Left lung (tissue), 10 donors: ENCODE measurements around the gene SMC4. TPM values are rescaled to one million over a fixed set of nuclear protein-coding genes. Genes with fewer than 3 reads are reported as not detected.

Experiments used
- ATAC-seq: fragments of 200-7000 bp; cut with Tn5 transposase; one replicate; pipeline ENCODE4 v1.9.1; 2020; ENCODE audit warnings: moderate library complexity
- DNase-seq, 4 donors: peaks; one replicate each; pipeline ENCODE4 v3.0.0-alpha.2; 2013 to 2020
- H3K27ac ChIP-seq, 2 donors: fragments of 200-600 bp; sonication (generic) in 1 of 2; one replicate each; pipeline versions ENCODE4 v1.5.0 to v1.8.0; 2020 to 2021
- H3K27me3 ChIP-seq, 2 donors: fragments of 200-600 bp; sonication (generic) in 1 of 2; one replicate each; pipeline versions ENCODE4 v1.5.0 to v1.8.0; 2020 to 2021
- H3K36me3 ChIP-seq, 2 donors: fragments of 200-600 bp; sonication (generic) in 1 of 2; one replicate each; pipeline versions ENCODE4 v1.5.0 to v1.8.0; 2020 to 2021
- H3K4me1 ChIP-seq, 2 donors: fragments of 200-600 bp; one replicate each; pipeline ENCODE4 v1.8.0; 2021
- H3K4me3 ChIP-seq, 2 donors: fragments of 200-600 bp; sonication (generic) in 1 of 2; one replicate each; pipeline versions ENCODE4 v1.5.0 to v1.8.0; 2020 to 2021; ENCODE audit warnings: mild to moderate bottlenecking in 1 of 2
- H3K9me3 ChIP-seq, 2 donors: fragments of 200-600 bp; sonication (generic) in 1 of 2; one replicate each; pipeline versions ENCODE4 v1.5.0 to v1.8.0; 2020 to 2021
- intact Hi-C, 2 donors: fragments of 100-400 bp; cut with DNase I; formaldehyde crosslinking; loops; one replicate each; pipeline versions ENCODE4 v1.11.2 to v1.14.2; 2022
- polyA plus RNA-seq, 6 donors: library from polyadenylated mRNA; unstranded; fragments of 120-200 nt; gene quantifications; one replicate each; pipeline ENCODE4 v1.2.1, GENCODE V29; 2013; ENCODE audit not compliant: insufficient read length in 6 of 6
- total RNA-seq, 2 donors: library from RNA; stranded (reverse); fragmentation: NEBNext Ultra II Directional; extraction: Animal tissue kit (Norgen Biotek cat#: 25700); gene quantifications; one replicate each; pipeline ENCODE4 v1.2.1, GENCODE V29; 2021
- TF ChIP-seq, protein P1 (sequence below), 2 donors: fragments of 200-600 bp; sonication (generic) in 1 of 2; IDR thresholded peaks; one replicate each; pipeline versions ENCODE4 v1.5.0 to v1.8.0; 2021; ENCODE audit warnings: antibody characterized with exemption in 2 of 2
- donor health status: DM: no; HTN: yes; CAD: no.
- donor health status: DM: no; HTN: no; CAD: no.

SMC4 gene
- total and polyA plus RNA-seq, 8 donors: 68.6 to 224 (median 142) TPM

DNA sequence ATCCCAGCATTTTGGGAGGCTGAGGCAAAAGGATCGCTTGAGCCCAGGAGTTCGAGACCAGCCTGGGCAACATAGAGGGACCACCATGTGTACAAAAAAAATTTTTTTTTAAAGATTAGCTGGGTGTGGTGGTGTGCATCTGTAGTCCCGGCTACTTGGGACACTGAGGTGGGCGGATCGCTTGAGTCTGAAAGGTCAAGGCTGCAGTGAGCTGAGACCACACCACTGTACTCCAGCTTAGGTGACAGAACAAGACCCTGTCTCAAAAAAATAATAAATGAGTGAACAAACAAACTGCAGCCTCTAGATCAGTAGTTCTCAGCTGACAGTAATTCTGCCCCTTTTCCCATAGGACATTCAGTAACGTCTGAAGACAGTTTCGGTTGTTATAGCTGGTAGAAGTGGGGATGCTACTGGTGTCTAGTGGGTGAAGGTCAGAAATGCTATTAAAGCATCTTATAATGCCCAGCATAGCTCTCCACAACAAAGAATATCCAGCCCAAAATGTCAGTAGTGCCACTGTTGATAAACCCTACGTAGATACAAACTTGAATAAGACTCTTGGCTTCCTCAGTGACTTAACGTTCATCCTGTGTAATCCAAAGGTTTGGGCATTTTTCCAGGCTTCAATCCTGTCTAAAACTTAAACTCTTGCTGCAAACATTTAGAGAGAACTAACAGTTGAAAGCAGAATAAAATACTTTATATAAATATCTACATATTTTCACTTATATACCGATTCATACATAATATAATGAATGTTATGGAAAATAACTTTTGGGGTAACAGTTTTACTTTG lies 10.6 kb downstream of the SMC4 start:
- TF ChIP-seq, protein P1, sequence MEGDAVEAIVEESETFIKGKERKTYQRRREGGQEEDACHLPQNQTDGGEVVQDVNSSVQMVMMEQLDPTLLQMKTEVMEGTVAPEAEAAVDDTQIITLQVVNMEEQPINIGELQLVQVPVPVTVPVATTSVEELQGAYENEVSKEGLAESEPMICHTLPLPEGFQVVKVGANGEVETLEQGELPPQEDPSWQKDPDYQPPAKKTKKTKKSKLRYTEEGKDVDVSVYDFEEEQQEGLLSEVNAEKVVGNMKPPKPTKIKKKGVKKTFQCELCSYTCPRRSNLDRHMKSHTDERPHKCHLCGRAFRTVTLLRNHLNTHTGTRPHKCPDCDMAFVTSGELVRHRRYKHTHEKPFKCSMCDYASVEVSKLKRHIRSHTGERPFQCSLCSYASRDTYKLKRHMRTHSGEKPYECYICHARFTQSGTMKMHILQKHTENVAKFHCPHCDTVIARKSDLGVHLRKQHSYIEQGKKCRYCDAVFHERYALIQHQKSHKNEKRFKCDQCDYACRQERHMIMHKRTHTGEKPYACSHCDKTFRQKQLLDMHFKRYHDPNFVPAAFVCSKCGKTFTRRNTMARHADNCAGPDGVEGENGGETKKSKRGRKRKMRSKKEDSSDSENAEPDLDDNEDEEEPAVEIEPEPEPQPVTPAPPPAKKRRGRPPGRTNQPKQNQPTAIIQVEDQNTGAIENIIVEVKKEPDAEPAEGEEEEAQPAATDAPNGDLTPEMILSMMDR (IDR thresholded peaks at IDR 0.05): no peak
- peaks cover 0 to 31% of the 10 kb centered on the region in 2 donors for H3K36me3 ChIP-seq
- intact Hi-C loops: no loop called here
- peaks cover 0 to 3% of the 10 kb centered on the region in 2 donors for H3K4me1 ChIP-seq
- DNase-seq (no peak), ATAC-seq (no peak)
- H3K9me3 ChIP-seq: no peaks in the 10 kb centered on the region
- no peak overlapping the region for H3K27ac ChIP-seq
- H3K4me3 ChIP-seq: no peak overlapping the region
- no peaks in the 10 kb centered on the region for H3K27me3 ChIP-seq

DNA sequence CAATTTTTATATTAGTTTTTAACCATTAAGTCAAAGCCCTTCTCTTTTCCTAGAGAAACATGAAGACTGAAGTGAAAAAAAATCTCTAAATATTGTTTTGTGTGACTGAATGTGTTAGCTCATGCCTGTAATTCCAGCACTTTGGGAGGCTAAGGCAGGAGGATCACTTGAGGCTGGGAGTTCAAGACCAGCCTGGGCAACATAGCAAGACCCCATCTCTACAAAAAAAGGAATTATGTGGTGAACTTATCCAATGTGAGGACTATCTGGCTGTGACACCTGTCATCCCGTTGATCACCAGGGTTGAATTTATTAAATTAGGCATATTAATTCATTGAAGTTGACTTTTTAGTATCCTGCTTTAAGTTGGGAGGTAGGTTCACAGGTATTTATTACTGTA lies 13.0 kb downstream of the SMC4 start:
- no peak for ATAC-seq
- no peak overlapping the region for H3K4me3 ChIP-seq
- H3K4me1 ChIP-seq: peaks cover 0 to 5% of the 10 kb centered on the region in 2 donors
- no peaks in the 10 kb centered on the region for H3K27me3 ChIP-seq
- H3K27ac ChIP-seq: no peak overlapping the region
- intact Hi-C loops: no loop called here
- H3K9me3 ChIP-seq: no peaks in the 10 kb centered on the region
- TF ChIP-seq, protein P1 (IDR thresholded peaks at IDR 0.05): no peak
- peaks cover 0 to 45% of the 10 kb centered on the region in 2 donors for H3K36me3 ChIP-seq
- DNase-seq: no peak

DNA sequence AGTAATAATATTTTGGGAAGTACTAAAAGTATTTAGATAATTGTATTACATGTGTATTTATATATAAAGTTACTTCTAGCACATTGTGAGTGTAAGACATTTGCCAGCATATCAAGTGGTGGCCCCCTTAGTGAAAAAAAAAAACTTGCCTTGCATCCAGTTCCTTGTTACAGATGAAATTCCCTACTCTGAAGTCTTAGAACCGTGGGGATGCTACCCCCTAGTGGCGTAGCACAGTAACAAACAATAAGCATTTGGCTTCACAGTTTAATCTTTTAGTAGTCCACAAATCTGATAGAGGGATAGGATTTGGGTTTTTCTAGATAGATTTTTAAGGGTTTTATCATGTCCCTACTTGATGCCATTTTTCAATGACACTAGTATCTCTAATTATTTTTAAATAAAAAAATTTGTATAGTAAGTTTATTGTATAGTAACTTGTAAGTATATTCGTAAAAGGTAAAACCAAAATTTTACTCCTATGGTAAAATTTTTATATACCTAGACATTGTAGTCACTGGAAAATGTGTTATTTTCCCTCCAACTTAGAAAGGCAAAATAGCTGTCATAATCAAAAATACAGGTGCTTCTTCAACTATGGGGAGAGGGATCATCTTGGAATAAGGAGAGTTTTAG lies 14.3 kb downstream of the SMC4 start:
- H3K4me3 ChIP-seq: no peak overlapping the region
- H3K4me1 ChIP-seq: peaks cover 0 to 5% of the 10 kb centered on the region in 2 donors
- peak in 1 of 4 donors; percentile 84 for DNase-seq
- H3K27me3 ChIP-seq: no peaks in the 10 kb centered on the region
- H3K27ac ChIP-seq: no peak overlapping the region
- intact Hi-C loops: no loop called here
- ATAC-seq: peak; percentile 94
- no peaks in the 10 kb centered on the region for H3K9me3 ChIP-seq
- H3K36me3 ChIP-seq: peaks cover 0 to 55% of the 10 kb centered on the region in 2 donors
- TF ChIP-seq, protein P1 (IDR thresholded peaks at IDR 0.05): peak; percentile 81 to 87

DNA sequence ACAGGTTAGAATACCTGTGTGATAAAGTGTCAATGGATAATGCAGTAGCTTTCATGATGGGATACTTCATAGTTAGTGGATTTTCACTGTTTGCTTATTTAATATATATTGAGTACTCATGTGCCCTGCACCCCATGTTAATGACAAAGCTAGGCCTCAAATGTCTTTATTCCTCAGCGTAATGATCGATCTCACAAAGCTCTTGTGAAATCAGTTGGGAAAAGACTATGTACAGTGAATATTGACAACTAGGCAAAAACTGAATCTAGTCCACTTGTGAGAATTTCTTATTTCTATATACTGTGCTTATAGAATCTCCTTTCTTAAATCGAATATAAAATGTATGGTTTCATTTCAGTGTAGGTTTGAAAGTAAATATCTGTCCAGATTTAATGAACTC lies 17.9 kb downstream of the SMC4 start:
- DNase-seq: no peak
- Histone ChIP-seq H3K4me1 (peaks cover 0 to 5% of the 10 kb centered on the region in 2 donors), H3K9me3 (no peaks in the 10 kb centered on the region), H3K36me3 (peaks cover 0 to 84% of the 10 kb centered on the region in 2 donors), H3K27ac (no peak overlapping the region), H3K4me3 (no peak overlapping the region), H3K27me3 (no peaks in the 10 kb centered on the region)
- TF ChIP-seq, protein P1 (IDR thresholded peaks at IDR 0.05): no peak
- intact Hi-C loops: no loop called here
- ATAC-seq: no peak

DNA sequence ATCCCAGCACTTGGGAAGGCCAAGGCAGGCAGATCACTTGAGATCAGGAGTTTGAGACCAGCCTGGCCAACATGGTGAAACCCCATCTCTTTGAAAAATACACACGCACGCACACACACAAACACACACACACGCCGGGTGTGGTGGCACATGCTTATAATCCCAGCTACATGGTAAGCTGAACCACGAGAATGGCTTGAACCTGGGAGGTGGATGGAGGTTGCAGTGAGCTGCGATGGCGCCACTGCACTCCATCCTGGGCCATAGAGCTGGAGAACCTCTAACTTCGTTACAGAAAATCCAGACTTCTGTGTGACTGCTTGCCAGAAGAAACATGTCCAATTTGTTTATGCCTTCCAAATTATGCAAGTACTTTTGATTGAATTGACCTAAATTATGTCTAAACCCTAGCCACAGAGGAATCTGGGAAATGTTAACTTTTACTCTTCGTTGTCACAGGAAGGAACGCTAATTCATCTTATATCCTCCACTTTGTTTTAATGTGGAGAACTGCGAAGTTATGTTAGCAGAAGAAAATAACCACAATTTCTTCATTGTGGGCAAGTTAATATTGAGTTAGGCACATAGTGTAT lies 28.5 kb downstream of the SMC4 start:
- no peaks in the 10 kb centered on the region for H3K9me3 ChIP-seq
- DNase-seq (no peak), ATAC-seq (no peak)
- H3K36me3 ChIP-seq: peaks cover 0 to 85% of the 10 kb centered on the region in 2 donors
- H3K27me3 ChIP-seq: no peaks in the 10 kb centered on the region
- H3K4me3 ChIP-seq: no peak overlapping the region
- TF ChIP-seq, protein P1 (IDR thresholded peaks at IDR 0.05): no peak
- intact Hi-C loops: no loop called here
- no peaks in the 10 kb centered on the region for H3K4me1 ChIP-seq
- H3K27ac ChIP-seq: no peak overlapping the region
